ENCODE results near the gene SMAD7. TPM values are rescaled to one million over a fixed set of nuclear protein-coding genes. Genes with fewer than 3 reads are reported as not detected.

Gene SMAD7
- total and polyA plus RNA-seq, 7 experiments from 2014 or later: 5.3 to 79.4 (median 21.4) TPM

DNA sequence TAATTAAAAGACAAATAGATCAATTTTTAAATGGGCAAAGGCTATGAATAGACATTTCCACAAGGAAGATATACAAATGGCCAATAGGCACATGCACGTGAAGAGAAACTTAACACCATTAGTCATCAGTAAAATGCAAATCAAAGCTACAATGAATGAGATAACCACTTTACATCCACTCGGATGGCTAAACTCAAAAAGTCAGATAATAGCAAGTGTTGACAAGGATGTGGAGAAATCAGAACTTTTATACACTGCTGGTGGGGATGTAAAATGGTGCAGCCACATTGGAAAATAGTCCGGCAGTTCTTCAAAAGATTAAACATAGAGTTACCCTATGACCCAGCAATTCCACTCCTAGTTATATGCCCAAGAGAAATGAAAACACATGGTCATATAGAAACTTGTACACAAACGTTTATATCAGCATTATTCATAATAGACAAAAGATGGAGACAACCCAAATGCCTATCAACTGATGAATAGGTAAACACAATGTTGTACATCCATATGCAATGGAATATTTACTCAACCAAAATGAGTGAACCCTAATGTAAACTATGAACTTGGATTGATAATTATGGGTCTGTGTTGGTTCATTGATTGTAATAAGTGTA is 51.1 kb downstream of the SMAD7 start:
- CTCF ChIA-PET: interaction anchor here (0.9 kb wide), 1 partner anchor 11 kb away, joined by 3 read pairs; no protein-coding TSS in a partner anchor
- ATAC-seq: no peak

DNA sequence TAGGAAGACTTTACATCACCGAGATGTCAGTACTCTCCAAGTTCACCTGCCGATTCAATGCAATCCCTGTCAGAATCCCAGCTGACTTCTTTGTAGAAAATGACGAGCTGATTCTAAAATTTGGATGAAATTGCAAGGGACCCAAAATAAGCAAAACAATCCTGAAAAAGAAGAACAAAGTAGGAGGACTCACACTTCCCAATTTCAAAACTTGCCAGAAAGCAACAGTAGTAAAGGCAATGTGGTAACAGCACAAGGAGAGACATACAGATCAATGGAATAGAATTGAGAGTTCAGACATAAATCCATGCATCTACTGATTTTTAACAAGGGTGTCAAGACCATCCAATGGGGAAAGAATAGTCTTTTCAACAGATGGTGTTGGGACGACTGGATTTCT is 52.2 kb downstream of the SMAD7 start:
- Mint-ChIP-seq H3K4me1 (peaks cover 0 to 24% (median 18%) of the 10 kb centered on the region in 7 donors), H3K27me3 (no peaks in the 10 kb centered on the region), H3K27ac (no peak overlapping the region), H3K9me3 (peaks cover 0 to 8% (median 0%) of the 10 kb centered on the region in 11 donors), H3K4me3 (no peak overlapping the region), H3K36me3 (peaks cover 0 to 9% (median 0%) of the 10 kb centered on the region in 5 donors)
- ChIA-PET CTCF (no interaction called here), POLR2A (no interaction called here)
- no peak overlapping the region for H3K27ac ChIP-seq (ENCODE audit: low read depth, low read length)
- H3K36me3 ChIP-seq (ENCODE audit: control insufficient read depth in 2 of 3, insufficient read depth in 3 of 3, low read length in 3 of 3): no peaks in the 10 kb centered on the region
- H3K4me3 ChIP-seq (ENCODE audit: low read length): no peak overlapping the region
- DNase-seq (no peak), ATAC-seq (no peak)
- no peaks in the 10 kb centered on the region for H3K9me3 ChIP-seq (ENCODE audit: control insufficient read depth in 2 of 3, low read length in 3 of 3)
- no peaks in the 10 kb centered on the region for H3K27me3 ChIP-seq (ENCODE audit: control insufficient read depth in 2 of 2, insufficient read depth in 2 of 2, low read length in 2 of 2)
- intact Hi-C loops (cut with micrococcal nuclease): no loop called here
- H3K4me1 ChIP-seq (ENCODE audit: control insufficient read depth in 2 of 2, insufficient read depth in 2 of 2, low read length in 2 of 2): no peaks in the 10 kb centered on the region

More for the DNA sequence above, 51.1 kb downstream of the SMAD7 start:
- H3K9me3 ChIP-seq (ENCODE audit: control insufficient read depth in 2 of 3, low read length in 3 of 3): peaks cover 0 to 7% (median 0%) of the 10 kb centered on the region in 3 experiments
- no peaks in the 10 kb centered on the region for H3K4me1 ChIP-seq (ENCODE audit: control insufficient read depth in 2 of 2, insufficient read depth in 2 of 2, low read length in 2 of 2)
- no peak overlapping the region for H3K4me3 Mint-ChIP-seq
- H3K36me3 Mint-ChIP-seq: peaks cover 0 to 11% (median 7%) of the 10 kb centered on the region in 5 donors
- POLR2A ChIA-PET: no interaction called here
- H3K36me3 ChIP-seq (ENCODE audit: control insufficient read depth in 2 of 3, insufficient read depth in 3 of 3, low read length in 3 of 3): no peaks in the 10 kb centered on the region
- H3K27me3 Mint-ChIP-seq: peaks cover 0 to 5% (median 0%) of the 10 kb centered on the region in 5 donors
- no peak for DNase-seq
- intact Hi-C loops (cut with micrococcal nuclease): no loop called here
- no peak overlapping the region for H3K27ac ChIP-seq (ENCODE audit: low read depth, low read length)
- peaks cover 3 to 13% (median 8%) of the 10 kb centered on the region in 11 donors for H3K9me3 Mint-ChIP-seq
- no peaks in the 10 kb centered on the region for H3K27me3 ChIP-seq (ENCODE audit: control insufficient read depth in 2 of 2, insufficient read depth in 2 of 2, low read length in 2 of 2)
- no peak overlapping the region for H3K27ac Mint-ChIP-seq
- H3K4me3 ChIP-seq (ENCODE audit: low read length): no peak overlapping the region
- peaks cover 0 to 24% (median 18%) of the 10 kb centered on the region in 7 donors for H3K4me1 Mint-ChIP-seq

GRCh38 chr18:48897531-48897930 is 53.2 kb downstream of the SMAD7 start:
- H3K27me3 Mint-ChIP-seq: no peaks in the 10 kb centered on the region
- H3K4me3 Mint-ChIP-seq: no peak overlapping the region
- peaks cover 0 to 9% (median 0%) of the 10 kb centered on the region in 5 donors for H3K36me3 Mint-ChIP-seq
- ATAC-seq (no peak), DNase-seq (no peak)
- no peaks in the 10 kb centered on the region for H3K4me1 ChIP-seq (ENCODE audit: control insufficient read depth in 2 of 2, insufficient read depth in 2 of 2, low read length in 2 of 2)
- H3K9me3 ChIP-seq (ENCODE audit: control insufficient read depth in 2 of 3, low read length in 3 of 3): no peaks in the 10 kb centered on the region
- H3K4me1 Mint-ChIP-seq: peaks cover 4 to 23% (median 19%) of the 10 kb centered on the region in 7 donors
- H3K27me3 ChIP-seq (ENCODE audit: control insufficient read depth in 2 of 2, insufficient read depth in 2 of 2, low read length in 2 of 2): no peaks in the 10 kb centered on the region
- H3K9me3 Mint-ChIP-seq: peaks cover 0 to 8% (median 0%) of the 10 kb centered on the region in 11 donors
- H3K36me3 ChIP-seq (ENCODE audit: control insufficient read depth in 2 of 3, insufficient read depth in 3 of 3, low read length in 3 of 3): no peaks in the 10 kb centered on the region
- CTCF ChIA-PET: no interaction called here
- H3K27ac Mint-ChIP-seq: no peak overlapping the region
- H3K27ac ChIP-seq (ENCODE audit: low read depth, low read length): no peak overlapping the region
- intact Hi-C loops (cut with micrococcal nuclease): no loop called here
- POLR2A ChIA-PET: no interaction called here
- no peak overlapping the region for H3K4me3 ChIP-seq (ENCODE audit: low read length)

- Histone ChIP-seq H3K27me3 (ENCODE audit: control insufficient read depth in 2 of 2, insufficient read depth in 2 of 2, low read length in 2 of 2) (no peaks in the 10 kb centered on the region), H3K9me3 (ENCODE audit: control insufficient read depth in 2 of 3, low read length in 3 of 3) (no peaks in the 10 kb centered on the region), H3K27ac (ENCODE audit: low read depth, low read length) (no peak overlapping the region), H3K4me1 (ENCODE audit: control insufficient read depth in 2 of 2, insufficient read depth in 2 of 2, low read length in 2 of 2) (no peaks in the 10 kb centered on the region), H3K4me3 (ENCODE audit: low read length) (no peak overlapping the region), H3K36me3 (ENCODE audit: control insufficient read depth in 2 of 3, insufficient read depth in 3 of 3, low read length in 3 of 3) (no peaks in the 10 kb centered on the region)
- ChIA-PET POLR2A (no interaction called here), CTCF (no interaction called here)
- Mint-ChIP-seq H3K27ac (peak overlapping the region in 1 of 9 donors; percentile 69), H3K4me1 (peaks cover 4 to 23% (median 19%) of the 10 kb centered on the region in 7 donors), H3K27me3 (no peaks in the 10 kb centered on the region), H3K9me3 (peaks cover 0 to 8% (median 0%) of the 10 kb centered on the region in 11 donors), H3K4me3 (no peak overlapping the region), H3K36me3 (peaks cover 0 to 9% (median 0%) of the 10 kb centered on the region in 5 donors)
- ATAC-seq (peak; percentile 94), DNase-seq (peak in 2 of 9 donors; percentile 32 to 34)
- intact Hi-C loops (cut with micrococcal nuclease): no loop called here
Measured at GRCh38 chr18:48896875-48897511, 53.8 kb downstream of the SMAD7 start.

DNA sequence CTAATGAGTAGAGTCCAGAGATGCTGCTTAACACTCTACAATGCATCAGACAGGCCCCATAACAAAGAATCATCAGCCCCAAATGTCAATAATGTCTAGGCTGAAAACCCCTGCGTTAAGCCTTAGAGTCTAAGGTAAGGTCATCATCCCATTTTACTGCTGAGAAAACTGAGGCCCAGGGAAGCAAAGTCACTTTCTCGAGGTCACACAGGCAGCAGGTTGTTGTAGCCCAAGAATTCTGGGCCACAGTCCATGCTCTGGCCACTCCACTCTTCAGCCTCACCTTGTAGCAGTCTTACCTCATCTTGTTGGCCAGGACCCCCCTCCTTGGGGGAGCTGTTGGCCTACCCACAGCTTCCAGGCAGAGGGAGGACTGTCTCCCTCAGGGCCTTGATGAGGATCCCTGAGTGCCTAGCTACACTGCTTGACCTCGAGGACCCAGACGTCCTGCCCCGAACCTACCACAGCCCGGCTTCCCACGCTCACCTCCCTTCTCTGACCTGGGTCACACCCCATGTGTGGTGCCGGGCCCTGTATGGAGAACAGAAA is 54.4 kb downstream of the SMAD7 start:
- no peak overlapping the region for H3K4me3 Mint-ChIP-seq
- H3K36me3 ChIP-seq (ENCODE audit: control insufficient read depth in 2 of 3, insufficient read depth in 3 of 3, low read length in 3 of 3): no peaks in the 10 kb centered on the region
- POLR2A ChIA-PET: no interaction called here
- no peaks in the 10 kb centered on the region for H3K4me1 ChIP-seq (ENCODE audit: control insufficient read depth in 2 of 2, insufficient read depth in 2 of 2, low read length in 2 of 2)
- no peaks in the 10 kb centered on the region for H3K9me3 ChIP-seq (ENCODE audit: control insufficient read depth in 2 of 3, low read length in 3 of 3)
- H3K4me1 Mint-ChIP-seq: peaks cover 4 to 23% (median 19%) of the 10 kb centered on the region in 7 donors
- intact Hi-C loops (cut with micrococcal nuclease): no loop called here
- DNase-seq (no peak), ATAC-seq (no peak)
- no peak overlapping the region for H3K4me3 ChIP-seq (ENCODE audit: low read length)
- peaks cover 0 to 8% (median 0%) of the 10 kb centered on the region in 11 donors for H3K9me3 Mint-ChIP-seq
- H3K27me3 Mint-ChIP-seq: no peaks in the 10 kb centered on the region
- peak overlapping the region in 2 of 9 donors; percentile 42 to 69 for H3K27ac Mint-ChIP-seq
- H3K27me3 ChIP-seq (ENCODE audit: control insufficient read depth in 2 of 2, insufficient read depth in 2 of 2, low read length in 2 of 2): no peaks in the 10 kb centered on the region
- CTCF ChIA-PET: no interaction called here
- peaks cover 0 to 9% (median 0%) of the 10 kb centered on the region in 5 donors for H3K36me3 Mint-ChIP-seq
- H3K27ac ChIP-seq (ENCODE audit: low read depth, low read length): no peak overlapping the region

GRCh38 chr18:48894799-48895346 is 55.9 kb downstream of the SMAD7 start:
- DNase-seq (no peak), ATAC-seq (no peak)
- CTCF ChIA-PET: interaction anchor here (0.8 kb wide), 1 partner anchor 85 kb away, joined by 3 read pairs; no protein-coding TSS in a partner anchor
- H3K4me1 ChIP-seq (ENCODE audit: control insufficient read depth in 2 of 2, insufficient read depth in 2 of 2, low read length in 2 of 2): no peaks in the 10 kb centered on the region
- no peaks in the 10 kb centered on the region for H3K9me3 ChIP-seq (ENCODE audit: control insufficient read depth in 2 of 3, low read length in 3 of 3)
- no peak overlapping the region for H3K4me3 ChIP-seq (ENCODE audit: low read length)
- H3K27ac Mint-ChIP-seq: peak overlapping the region in 2 of 9 donors; percentile 1 to 36
- H3K27me3 ChIP-seq (ENCODE audit: control insufficient read depth in 2 of 2, insufficient read depth in 2 of 2, low read length in 2 of 2): no peaks in the 10 kb centered on the region
- peaks cover 0 to 3% (median 0%) of the 10 kb centered on the region in 11 donors for H3K9me3 Mint-ChIP-seq
- H3K27ac ChIP-seq (ENCODE audit: low read depth, low read length): no peak overlapping the region
- peaks cover 4 to 21% (median 12%) of the 10 kb centered on the region in 7 donors for H3K4me1 Mint-ChIP-seq
- H3K36me3 ChIP-seq (ENCODE audit: control insufficient read depth in 2 of 3, insufficient read depth in 3 of 3, low read length in 3 of 3): no peaks in the 10 kb centered on the region
- H3K36me3 Mint-ChIP-seq: peaks cover 0 to 4% (median 0%) of the 10 kb centered on the region in 5 donors
- no peak overlapping the region for H3K4me3 Mint-ChIP-seq
- intact Hi-C loops (cut with micrococcal nuclease): no loop called here
- POLR2A ChIA-PET: no interaction called here
- no peaks in the 10 kb centered on the region for H3K27me3 Mint-ChIP-seq

Data from naive thymus-derived CD4-positive, alpha-beta T cell (primary cell).